T-helper 1 cell treated with Interleukin-12 subunit alpha and Interleukin-12 subunit beta and Interleukin-4 antibody, amounts not matched to agents 30 ng/mL and 1 ng/mL, for 36 hours (primary cell): ENCODE data around the gene TIMM23. TPM values are rescaled to one million over a fixed set of nuclear protein-coding genes. Genes with fewer than 3 reads are reported as not detected.
"Not testable (repeated sequence)": the region's sequence is repeated elsewhere in the genome, so short reads cannot be mapped to it uniquely, and the experiment has no call there.

Experiments used
- intact Hi-C: fragments of 100-400 bp; cut with micrococcal nuclease; formaldehyde crosslinking; loops from one replicate; pipeline ENCODE4 v1.15.1; 2024
- total RNA-seq: library from RNA; stranded (reverse); gene quantifications from 2 replicates; pipeline ENCODE4 v1.2.3, GENCODE V29; 2022

TIMM23 gene
- total RNA-seq, 1 donor from 2014 or later, result 64.3 TPM

DNA sequence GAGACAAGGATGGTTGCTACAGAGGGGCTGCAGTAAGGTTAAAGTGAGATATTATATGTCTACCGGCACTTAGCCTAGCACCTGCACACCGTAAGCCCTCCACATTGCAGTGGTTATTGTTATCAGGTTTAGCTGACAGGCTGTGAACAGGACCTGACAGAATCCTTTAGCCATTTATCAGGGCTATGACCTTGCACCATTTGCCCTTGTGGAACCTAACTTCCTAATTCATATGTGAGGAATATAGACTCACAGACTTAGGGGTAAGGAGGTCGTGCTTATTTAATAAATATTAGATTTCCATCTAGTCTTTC lies 48.0 kb downstream of the TIMM23 start:
- intact Hi-C loops, result loop anchor here (10.0 kb wide), 1 partner anchor 1016 kb away; the partner anchor contains the start of gene ZNF22

DNA sequence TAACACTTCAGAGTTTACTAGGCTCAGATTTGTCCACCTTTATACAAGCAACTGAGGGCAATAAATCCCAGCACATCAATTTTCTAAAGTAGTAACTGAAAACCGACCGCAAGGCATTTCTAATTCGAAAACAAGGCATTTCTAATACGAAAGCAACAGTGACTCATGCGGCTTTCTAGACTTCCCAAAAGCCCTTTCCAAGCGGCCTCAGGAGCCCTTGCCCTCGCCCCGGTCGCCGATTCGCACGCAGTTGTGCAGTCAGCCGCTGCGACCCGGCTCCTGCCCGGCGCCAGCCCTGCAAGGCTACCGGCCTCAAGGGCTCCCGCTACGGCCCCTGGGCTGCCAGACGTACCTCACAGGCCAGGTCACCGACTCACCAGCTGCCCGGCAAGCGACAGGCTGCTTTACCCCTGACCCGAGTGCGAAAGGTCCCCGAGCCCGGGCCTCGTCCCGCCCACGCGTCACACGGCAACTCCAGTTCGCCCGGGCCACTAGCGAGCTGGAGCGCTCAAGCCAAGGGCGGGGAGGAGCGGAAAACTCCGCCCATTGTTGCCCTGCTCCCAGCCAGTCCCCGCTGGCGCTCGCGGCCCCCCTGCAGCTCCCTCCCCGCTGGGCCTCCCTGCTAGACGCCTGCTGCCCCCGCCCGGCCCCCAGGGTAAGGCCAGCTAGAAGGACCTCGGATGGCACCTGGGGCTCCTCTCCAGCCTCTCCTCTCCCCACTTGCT lies 50.9 kb downstream of the TIMM23 start:
- intact Hi-C loops, result loop anchor here (1.0 to 10.0 kb wide), 3 partner anchors 50 to 1018 kb away; partner anchors contain the start of genes TIMM23 and ZNF22

DNA sequence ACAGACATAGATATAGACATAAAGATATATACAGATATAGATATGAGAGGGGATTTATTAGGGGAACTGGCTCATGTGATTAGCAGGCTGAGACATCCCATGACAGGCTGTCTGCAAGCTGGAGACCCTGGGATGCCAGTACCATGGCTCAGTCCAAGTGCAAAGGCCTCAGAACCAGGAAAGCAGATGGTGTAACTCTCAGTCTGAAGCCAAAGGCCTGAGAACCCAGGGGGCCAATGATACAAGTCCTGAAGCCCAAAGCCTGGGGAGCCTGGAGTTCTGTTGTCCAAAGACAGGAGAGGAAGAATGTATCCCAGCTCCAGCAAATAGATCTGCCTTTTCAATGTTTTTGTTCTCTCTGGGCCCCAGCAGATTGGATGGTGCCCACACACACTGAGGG lies 52.7 kb downstream of the TIMM23 start:
- intact Hi-C loops, result loop anchor here (5.0 to 10.0 kb wide), 2 partner anchors 443 to 1020 kb away; partner anchors contain the start of gene ZNF22

DNA sequence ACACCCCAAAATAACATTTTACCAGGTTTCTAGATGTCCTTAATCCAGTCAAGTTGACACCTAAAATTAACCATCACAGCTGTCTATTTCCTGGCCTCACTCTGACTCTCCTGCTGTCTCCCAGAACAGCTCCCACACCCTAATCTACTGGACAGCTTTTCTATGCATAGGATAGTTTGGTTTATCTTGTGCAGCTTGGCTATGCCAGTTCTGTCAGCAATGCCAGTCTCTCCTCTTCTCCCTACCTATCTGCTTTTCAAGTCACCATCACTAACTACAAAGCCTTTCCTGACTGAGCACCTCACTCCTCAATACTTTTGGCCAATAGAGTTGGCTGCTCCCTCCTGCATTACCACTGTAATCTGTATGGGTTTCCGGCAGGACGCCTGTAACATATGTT lies 53.1 kb downstream of the TIMM23 start:
- intact Hi-C loops, result loop anchor here (5.0 to 10.0 kb wide), 2 partner anchors 443 to 1021 kb away; partner anchors contain the start of gene ZNF22

DNA sequence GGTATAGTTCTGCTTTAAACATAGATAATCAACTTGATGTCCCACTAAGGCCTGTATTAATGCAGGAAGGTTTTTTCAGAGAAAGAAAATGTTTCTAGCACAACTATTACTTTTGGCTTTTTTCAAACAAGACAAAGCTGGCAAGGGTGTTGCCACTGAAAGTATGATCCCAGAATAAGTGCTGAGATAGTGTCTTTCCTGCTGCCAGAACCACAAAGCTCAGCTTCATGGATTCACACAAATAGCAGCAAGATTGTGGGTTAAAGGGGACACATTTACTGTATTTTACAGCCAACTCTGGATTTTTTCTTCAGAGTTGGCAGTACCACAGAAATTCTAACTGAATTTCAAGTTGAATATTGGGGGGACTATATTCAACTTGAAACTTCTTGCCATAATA lies 53.8 kb downstream of the TIMM23 start:
- intact Hi-C loops, result loop anchor here (5.0 to 10.0 kb wide), 2 partner anchors 444 to 1021 kb away; partner anchors contain the start of gene ZNF22

DNA sequence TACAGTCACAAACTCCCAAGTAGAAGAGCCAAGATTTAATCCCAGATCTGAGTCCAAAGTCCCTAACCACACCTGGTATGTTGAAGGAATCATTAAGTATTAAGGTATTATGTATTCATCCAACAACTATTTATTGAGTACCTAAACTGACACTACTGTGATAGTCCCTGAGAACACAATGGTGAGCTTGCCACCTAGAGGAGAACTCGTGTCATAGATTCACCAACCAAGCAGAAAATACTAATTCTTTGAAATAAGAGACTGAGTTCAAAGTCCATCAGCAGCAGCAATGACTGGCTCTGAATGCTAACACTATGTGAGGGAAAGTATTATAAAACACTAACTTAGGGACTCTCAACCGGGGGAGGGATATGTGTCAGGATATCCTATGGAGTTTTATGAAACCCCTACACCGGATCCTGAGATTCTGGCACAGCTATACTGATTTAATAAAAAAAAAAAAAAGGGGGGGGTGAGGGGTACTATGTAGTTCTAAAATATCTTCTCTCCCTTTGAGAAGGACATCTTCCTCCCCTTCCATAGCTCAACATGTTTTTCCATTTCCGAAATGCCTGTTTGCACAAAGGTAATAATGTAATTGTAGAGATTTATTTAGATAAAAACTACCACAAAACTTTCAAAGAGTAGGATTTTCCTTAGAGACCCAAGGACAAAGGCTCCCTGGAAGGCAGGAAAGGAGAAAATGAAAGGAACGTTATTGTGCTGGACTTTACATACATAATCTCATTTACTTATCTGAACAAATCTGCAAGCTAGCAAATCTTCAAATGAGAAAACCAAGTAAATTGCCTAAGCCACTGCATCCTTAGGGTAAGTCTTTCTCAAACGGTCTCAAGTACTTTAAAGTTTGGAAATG lies 56.5 kb downstream of the TIMM23 start:
- intact Hi-C loops, result loop anchor here (1.0 to 10.0 kb wide), 5 partner anchors 46 to 1024 kb away; partner anchors contain the start of gene ZNF22

DNA sequence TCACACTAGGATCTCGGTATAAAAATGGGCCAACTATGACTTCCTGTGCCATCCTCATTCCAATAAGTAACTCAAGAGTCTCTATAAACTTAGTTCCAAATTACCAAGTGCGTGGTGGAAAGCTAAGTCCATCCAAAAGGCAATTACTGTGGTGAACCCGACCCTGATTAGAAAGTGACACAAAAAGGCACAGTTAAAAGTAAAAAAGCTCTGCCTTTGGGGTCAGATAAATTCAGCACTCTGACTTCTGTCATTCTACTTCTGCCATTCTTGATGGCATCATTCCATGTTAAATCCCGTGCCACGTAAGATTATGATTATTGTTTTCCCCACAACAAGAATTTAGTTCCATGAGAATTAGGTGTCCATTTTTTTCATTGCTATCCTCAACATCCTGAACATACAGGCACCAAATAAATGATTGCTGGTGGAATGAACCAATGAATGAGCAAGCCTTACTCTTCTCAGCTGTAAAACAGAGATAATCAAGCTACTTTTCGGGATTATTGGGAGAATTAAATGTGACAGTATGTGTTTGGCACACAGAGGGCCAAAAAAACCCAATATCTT lies 57.3 kb downstream of the TIMM23 start:
- intact Hi-C loops, result loop anchor here (1.0 to 10.0 kb wide), 10 partner anchors 57 to 1025 kb away; partner anchors contain the start of genes TIMM23 and ZNF22

DNA sequence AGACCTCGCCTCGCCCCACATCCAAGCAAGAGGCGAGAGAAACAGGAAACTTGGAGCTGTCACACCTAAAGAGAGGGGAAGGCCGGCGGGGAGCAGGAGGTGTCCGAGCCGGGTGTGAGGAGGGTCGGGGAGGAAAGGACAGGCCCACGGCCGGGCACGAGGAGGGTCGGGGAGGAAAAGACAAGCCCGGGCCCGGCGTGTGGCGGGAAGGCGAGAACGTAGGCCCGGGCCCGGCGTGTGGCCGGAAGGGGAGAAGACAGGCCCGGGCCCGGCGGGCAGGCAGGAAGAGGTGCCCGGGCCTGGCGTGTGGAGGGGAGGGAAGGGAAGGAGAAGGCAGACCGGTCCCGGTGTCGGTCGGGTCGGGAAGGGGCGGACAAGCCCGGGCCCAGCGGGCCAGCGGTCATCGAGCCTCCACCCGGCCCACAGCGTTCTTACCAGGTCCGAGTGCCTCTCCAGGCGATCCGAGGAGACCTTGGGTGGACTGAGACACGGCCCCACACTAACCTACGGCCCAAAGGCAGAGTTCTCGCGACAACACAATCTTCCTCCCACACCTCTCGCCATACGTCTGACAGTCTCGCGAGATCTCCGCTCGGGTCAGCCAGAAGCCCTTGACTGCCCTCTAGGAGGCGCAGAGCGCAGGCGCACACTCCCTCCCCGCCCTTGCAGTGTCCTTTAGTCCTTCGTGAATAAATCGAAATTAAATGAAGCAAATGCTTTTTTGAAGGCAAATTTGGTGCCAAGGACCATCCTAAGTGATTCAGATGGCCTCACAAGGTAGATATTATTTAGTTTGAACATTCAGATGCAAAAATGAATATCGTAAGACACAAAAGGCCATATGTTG lies 58.0 kb downstream of the TIMM23 start, which contains the start of gene NCOA4:
Gene NCOA4, minus strand, starts transcription at position 533 of the 847 bp plus-strand sequence. CDS start 13,943 bp downstream, outside the sequence.
- intact Hi-C loops, result loop anchor here (1.0 to 2.0 kb wide), 6 partner anchors 58 to 780 kb away; partner anchors contain the start of gene TIMM23

DNA sequence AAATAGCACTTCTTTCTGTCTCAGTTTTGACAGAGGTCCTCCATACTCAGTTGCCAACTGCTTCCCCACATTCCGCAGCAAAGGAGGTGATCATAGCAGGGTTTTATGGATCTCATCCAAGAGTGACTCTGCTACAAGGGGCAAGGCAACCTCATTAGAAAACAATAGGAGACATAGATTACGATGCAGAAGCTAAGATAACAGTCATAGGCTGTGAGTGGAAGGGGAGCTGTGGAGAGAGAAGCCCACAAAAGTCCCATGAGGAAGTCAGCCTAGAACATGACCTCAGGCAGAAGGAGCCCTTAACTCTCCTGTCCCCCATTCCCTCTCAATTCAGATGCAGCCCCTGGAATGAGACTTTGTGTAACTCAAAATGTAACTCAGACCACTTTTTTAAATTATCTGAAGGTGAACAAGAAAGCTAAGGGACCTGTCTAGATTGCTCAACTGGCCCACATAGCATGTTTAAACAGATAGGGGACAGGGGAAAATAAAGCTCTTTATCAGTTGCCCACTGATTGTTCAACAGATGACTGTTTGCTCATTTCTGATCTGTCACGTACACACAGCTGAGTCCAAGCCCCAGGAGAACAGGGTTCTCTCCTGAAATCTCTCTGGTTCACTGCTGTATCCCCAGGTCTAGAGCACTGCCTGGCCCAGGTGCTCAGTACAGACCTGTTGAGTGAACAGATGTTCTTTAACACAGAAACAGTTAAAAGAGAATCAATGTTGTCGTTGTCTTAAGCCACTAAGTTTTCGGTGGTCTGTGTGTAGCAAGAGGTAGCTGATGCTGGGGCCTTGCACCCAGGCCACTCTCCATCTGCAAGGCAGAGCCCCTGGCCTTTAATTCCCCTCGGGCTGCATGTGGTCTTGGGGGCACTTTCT lies 59.6 kb downstream of the TIMM23 start:
- intact Hi-C loops, result loop anchor here (2.0 kb wide), 2 partner anchors 437 to 1077 kb away; no protein-coding TSS in a partner anchor

DNA sequence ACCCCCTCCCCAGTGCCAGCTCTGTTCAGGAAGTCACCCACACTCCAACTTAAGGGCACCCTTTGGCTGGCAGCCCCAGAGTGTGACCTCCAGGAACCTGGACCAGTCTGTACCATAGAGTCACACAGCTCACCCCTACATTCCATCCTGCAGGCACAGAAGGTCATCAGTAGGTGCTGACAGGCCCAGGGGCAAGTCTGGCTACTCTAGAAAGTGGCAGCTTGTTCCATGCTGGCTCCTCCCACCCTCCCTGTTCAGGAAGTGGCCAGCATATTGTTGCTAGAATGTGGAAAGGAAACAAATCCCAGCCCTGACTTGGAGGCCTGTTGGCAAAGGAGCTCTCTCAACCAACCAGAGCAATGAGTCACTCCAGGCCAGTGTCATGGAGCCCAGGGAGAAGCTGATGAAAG lies 61.3 kb downstream of the TIMM23 start:
- intact Hi-C loops, result loop anchor here (2.0 kb wide), 1 partner anchor 1079 kb away; no protein-coding TSS in a partner anchor

DNA sequence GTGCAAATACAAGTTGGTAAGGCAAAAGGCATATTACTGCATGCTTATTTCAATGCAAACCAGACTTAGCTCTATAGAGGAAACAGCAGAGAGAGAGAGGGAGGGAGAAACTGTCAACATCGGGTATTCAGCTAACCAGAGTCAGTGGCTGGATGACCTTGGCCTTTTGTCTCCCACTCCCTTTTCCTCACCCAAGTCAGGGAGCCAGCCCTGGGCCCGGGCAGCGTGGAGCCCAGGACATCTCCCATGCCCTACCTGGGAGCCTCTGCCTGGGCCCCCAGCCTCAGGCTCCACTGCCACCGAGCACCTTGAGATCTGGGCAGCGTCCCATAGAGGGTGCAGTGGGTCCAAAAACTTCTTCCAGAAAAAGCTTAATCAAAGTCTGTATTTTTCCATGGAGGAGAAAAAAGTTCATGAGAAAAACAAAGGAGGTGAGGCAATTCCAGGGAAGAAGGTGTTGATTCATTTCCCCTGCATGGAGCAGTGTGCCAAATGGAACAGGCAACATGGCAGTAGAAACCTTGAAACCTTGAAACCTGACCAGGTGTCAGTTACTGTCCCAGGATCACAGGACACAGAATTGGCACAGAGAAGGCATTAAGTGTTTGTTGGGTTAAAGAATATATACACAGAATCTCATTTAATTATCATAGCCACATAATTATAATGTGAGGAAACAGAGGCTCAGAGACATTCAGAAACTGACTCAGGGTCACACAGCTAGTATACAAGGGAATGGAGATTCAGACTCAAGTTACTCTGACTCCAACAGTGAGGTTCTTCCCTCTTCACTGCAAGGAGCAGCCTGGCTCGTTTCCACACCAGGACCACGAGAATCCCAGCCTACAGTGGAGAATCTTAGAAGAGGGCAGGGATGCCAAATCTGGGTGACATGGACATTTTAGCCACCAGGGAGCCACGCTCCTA lies 63.9 kb downstream of the TIMM23 start:
- intact Hi-C loops, result no loop called here

DNA sequence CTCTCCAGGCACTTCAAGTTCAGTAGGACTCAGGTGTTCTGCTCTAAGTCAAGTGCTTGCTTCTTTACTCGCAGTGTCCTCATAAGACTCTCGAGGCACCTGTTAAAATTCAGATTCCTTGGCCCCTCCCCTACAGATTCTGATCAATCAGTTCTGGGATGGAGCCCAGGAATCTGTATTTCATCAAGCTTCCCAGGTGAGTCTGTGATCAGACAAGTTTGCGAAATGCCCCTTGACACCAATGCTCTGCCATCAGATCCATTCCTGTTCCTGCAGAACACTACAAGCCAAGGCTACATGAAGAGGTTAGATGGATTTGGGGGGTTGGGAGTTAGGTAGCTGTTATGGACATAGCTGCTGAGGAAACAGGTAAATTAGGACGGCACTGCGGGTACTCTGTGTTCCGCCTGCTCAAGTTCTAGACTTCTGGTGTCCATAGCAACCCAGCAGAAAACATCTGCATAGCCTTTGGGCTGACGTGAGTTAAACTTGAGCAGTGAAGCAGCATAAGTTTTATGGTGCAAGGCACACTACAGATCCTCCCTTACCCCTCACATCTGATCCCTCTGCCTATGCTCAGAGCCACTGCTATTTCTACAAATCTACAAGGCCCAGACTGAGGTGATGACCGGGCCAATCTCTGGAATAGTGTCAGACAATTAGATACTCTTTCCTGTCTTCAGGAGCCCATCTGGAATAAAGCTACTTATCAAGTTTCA lies 65.0 kb downstream of the TIMM23 start:
- intact Hi-C loops, result no loop called here

DNA sequence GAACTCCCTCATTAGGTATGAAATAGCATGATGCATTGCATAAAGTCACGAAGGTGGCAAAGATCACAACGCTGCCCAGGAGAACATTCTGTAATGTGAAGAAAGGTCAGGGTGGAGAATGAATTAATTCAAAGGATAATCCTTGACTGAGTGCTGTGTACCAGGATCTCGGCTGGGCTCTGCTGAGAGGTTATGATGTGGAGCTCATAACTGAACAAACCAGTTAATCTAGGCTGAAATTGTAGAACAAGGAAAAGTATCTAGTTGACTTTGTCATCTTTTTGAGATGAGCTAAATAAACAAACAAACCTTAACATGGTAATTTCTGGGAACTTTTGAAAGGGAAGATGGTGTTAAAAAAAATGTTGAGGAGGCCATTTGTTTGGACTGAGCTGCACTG lies 67.7 kb downstream of the TIMM23 start:
- intact Hi-C loops, result no loop called here

DNA sequence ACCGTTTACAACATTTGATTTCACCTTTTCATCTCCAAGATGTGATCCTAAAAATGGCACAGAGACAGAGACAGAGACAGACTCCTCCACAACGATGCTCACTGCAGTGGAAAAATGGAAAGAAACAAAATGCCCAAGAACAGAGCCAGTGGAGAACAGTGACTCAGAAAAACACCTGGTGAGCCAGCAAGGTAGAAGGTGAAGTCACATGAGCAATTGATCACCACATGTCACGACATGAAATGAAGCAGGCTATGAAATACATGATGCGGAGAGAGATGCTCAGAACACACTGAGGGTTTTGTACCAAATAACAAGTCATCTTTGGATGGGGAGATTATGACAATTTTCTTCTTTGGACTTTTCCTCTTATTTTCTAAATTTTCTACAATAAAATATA lies 70.2 kb downstream of the TIMM23 start:
- intact Hi-C loops, result no loop called here

DNA sequence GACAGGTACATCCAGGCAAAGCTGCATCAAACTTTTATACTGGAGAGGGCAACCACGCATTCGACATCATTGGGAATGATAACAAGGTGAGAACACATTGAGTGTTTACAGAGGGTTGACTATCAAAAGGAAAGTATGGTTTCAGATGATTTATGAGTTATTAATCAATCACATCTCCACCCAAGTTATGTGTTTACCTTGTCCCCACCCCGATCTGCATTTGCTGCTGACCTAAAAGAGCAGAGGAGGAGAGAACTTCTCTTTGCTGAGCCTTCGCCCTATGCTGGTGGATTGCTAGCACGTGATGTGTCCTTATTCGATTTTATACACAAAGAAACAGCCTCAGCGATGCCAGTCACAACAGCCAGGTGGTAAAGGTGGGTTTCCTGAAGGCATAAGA lies 74.0 kb downstream of the TIMM23 start, which contains the start of gene MSMB:
Gene MSMB, minus strand, starts transcription at position 9 of the 400 bp plus-strand sequence. CDS start 32 bp downstream, outside the sequence.
- intact Hi-C loops, result no loop called here

DNA sequence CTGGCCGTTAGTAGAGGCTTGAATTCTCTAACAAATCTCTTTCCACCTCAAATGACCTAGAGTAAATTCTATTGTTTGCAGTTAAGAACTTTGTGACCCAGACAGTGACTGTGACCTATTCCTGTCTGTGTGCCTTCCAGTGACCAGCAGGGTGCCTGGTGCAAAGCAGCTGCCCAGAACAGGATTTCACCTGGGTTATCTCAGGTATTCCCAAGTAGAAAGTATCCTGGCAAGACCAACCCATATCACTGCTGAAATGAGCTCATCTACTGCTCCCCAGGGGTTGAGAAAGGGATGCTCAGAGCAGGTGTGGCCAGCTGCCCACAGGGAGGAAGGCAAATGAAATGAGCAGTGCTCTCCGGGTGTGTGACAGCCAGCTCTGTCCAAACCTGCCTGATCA lies 75.9 kb downstream of the TIMM23 start:
- intact Hi-C loops, result no loop called here

DNA sequence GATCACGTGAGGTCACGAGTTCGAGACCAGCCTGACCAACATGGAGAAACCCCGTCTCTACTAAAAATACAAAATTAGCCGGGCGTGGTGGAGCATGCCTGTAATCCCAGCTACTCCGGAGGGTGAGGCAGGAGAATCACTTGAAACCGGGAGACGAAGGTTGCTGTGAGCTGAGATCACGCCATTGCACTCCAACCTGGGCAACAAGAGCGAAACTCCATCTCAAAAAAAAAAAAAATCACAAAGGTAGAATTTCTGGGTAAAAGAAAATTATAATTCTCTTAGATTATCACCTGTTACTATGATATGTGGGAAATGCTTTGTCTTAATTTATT lies 77.2 kb downstream of the TIMM23 start:
- intact Hi-C loops, result not testable (repeated sequence)
